ENCODE results near the gene UVRAG.

DNA sequence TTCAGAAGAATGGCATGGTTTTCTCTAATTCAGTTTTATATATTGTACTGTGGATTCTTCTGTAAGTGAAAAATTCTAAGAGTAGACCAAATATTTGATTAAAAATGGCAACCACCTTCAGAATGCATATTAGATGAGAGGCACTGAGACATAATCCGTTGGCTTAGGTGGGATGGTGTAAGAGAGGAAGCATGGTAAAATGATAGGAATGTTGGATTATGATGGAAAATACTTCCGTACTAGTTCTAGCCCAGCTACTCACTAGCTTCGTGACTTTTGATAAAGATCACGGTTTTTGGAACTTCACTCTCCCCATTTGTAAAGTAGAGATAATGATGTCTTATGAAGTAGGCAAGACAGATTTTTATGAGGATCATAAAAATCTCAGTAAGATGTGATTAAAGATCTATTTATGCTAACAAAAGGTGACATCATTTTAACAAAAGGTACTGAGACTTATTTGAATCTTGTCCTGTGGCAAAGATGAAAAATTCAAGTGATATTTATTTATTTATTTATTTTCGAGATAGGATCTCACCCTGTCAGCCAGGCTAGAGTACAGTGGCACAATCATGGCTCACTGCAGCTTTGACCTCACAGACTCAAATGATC lies 37.5 kb downstream of the UVRAG start:
- TF ChIP-seq CTCF (IDR thresholded peaks at IDR 0.05 in 8 of 11, conservative IDR thresholded peaks at IDR 0.05 in 3 of 11) (no peak), POLR2AphosphoS5 (IDR thresholded peaks at IDR 0.05) (no peak)

Measured in spleen (tissue), 7 donors.